ENCODE data around the gene SKIDA1. TPM values are rescaled to one million over a fixed set of nuclear protein-coding genes. Genes with fewer than 3 reads are reported as not detected.
A peak's percentile ranks its signal among the peaks of the same experiment; 100 is the strongest.

SKIDA1 gene
- total and polyA plus RNA-seq, 7 donors: 0.10 to 4.2 (median 2.9) TPM; not detected in 2

DNA sequence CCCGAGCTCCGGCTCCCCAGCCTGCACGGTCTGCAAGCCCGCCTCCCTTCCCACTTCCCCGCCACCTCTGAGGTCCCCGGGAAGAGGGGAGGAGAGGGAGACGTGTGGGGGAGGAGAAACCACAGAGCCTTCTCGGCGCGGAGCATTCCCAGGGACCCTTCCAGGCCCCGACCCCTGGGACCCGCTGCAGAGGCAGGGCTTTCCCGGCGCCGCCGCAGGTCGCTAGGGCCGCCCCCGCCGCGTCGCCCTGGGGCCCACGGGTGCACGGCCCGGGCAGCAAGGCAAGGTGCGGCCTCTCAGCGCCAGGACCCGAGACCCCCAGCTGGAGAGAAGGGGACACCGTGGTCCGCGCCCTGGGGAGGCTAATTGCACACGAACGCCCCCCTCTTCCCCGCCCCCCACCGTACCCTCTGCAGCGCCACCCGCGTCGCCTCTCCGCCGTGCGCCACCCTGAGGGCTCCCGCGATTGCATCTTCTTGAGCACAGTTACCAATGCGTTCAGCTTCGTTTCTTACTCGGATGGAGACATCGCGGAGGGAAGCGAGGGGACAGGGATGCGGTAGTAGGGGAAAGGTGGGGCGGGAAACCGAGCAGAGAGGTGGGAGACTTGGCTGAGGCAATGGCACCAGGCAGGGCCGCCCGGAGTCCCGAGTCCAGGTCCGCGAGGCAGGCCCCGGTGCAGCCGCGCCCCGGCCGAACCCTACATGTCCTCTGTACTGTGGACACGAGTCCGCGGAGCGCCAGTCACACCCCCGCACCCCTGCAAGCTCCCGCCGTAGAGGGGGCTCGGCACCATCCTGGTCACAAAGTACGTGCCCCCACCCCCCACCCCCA lies 28.9 kb downstream of the SKIDA1 start:
- DNase-seq: peak; percentile 74
- TF ChIP-seq CTCF (IDR thresholded peaks at IDR 0.05): peak in 1 of 4 experiments; percentile 26
- no peak for TF ChIP-seq POLR2A (IDR thresholded peaks at IDR 0.05)
- WGBS, 2 donors: 1% methylated on average over 72 of the region's 72 CpGs
- H3K4me3 ChIP-seq: peak overlapping the region; percentile 50 to 83 (median 66)
- H3K36me3 ChIP-seq: no peaks in the 10 kb centered on the region
- intact Hi-C loops (cut with DNase I): loop anchor here (2.0 to 10.0 kb wide), 9 partner anchors 18 to 1491 kb away; partner anchors contain the start of genes DNAJC1 and MLLT10
- H3K4me1 ChIP-seq: peaks cover 0 to 45% (median 20%) of the 10 kb centered on the region in 4 donors
- peak overlapping the region; percentile 73 to 81 (median 74) for H3K27ac ChIP-seq
- no peaks in the 10 kb centered on the region for H3K9me3 ChIP-seq
- H3K27me3 ChIP-seq: no peaks in the 10 kb centered on the region

DNA sequence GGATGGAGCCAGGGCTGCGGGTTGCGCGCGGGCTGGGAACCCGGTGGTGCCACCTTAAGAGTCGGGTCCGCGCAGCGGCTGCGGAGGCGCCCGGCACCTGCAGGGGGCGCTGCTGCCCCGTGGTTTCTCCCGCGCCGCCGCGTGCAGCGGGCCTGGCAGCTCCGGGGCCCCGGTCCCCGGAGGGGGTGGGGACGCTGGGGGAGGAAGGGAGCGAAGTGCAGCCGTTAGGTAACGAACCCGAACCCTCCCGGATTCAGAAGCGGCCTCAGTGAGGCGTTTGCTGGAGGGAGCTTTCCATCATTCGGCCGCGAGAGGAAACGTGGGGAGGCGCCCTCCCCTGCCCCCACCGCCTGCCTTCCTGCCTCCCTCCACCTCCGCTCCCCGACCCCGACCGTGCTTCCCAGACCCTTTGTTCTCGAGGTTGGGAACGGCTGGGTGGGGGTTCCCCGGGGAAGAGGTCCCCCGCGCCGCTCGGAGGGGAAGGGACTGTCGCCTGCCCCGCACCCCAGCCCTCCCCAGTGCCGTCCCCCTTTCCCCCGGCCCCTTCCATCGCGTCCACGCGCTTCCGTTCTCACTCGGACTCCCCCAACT lies 29.6 kb downstream of the SKIDA1 start:
- H3K27me3 ChIP-seq: no peaks in the 10 kb centered on the region
- TF ChIP-seq POLR2A (IDR thresholded peaks at IDR 0.05) (no peak), CTCF (IDR thresholded peaks at IDR 0.05) (peak; percentile 52 to 96 (median 88)), EP300 (IDR thresholded peaks at IDR 0.05) (no peak), POLR2AphosphoS5 (IDR thresholded peaks at IDR 0.05) (peak in 3 of 4 donors; percentile 10 to 51 (median 27))
- 1% methylated on average over 58 of the region's 58 CpGs for WGBS, 2 donors
- H3K4me1 ChIP-seq: peaks cover 0 to 45% (median 20%) of the 10 kb centered on the region in 4 donors
- no peaks in the 10 kb centered on the region for H3K9me3 ChIP-seq
- intact Hi-C loops (cut with DNase I): loop anchor here (1.0 to 10.0 kb wide), 10 partner anchors 19 to 1491 kb away; partner anchors contain the start of genes DNAJC1 and MLLT10
- H3K4me3 ChIP-seq: peak overlapping the region; percentile 50 to 83 (median 66)
- peak overlapping the region; percentile 73 to 81 (median 74) for H3K27ac ChIP-seq
- DNase-seq: peak; percentile 86
- no peaks in the 10 kb centered on the region for H3K36me3 ChIP-seq

- no peak for TF ChIP-seq POLR2A (IDR thresholded peaks at IDR 0.05)
- no peak for TF ChIP-seq CTCF (IDR thresholded peaks at IDR 0.05)
- peaks cover 0 to 40% (median 20%) of the 10 kb centered on the region in 4 donors for H3K4me1 ChIP-seq
- no peaks in the 10 kb centered on the region for H3K9me3 ChIP-seq
- intact Hi-C loops (cut with DNase I): loop anchor here (1.0 to 10.0 kb wide), 7 partner anchors 100 to 1492 kb away; partner anchors contain the start of gene DNAJC1
- no peak for DNase-seq
- H3K27me3 ChIP-seq: no peaks in the 10 kb centered on the region
- no peaks in the 10 kb centered on the region for H3K36me3 ChIP-seq
- WGBS, 2 donors: 1% methylated on average over 42 of the region's 42 CpGs
- peak overlapping the region; percentile 73 to 81 (median 74) for H3K27ac ChIP-seq
- H3K4me3 ChIP-seq: peak overlapping the region; percentile 50 to 83 (median 66)
Observed at GRCh38 chr10:21495002-21495751, 30.3 kb downstream of the SKIDA1 start.

GRCh38 chr10:21494191-21495001 lies 31.1 kb downstream of the SKIDA1 start:
- peak; percentile 66 for DNase-seq
- WGBS, 2 donors: 7 to 18% methylated on average over 66 of the region's 66 CpGs
- TF ChIP-seq CTCF (IDR thresholded peaks at IDR 0.05) (no peak), POLR2AphosphoS5 (IDR thresholded peaks at IDR 0.05) (no peak), POLR2A (IDR thresholded peaks at IDR 0.05) (no peak), EP300 (IDR thresholded peaks at IDR 0.05) (no peak)
- Histone ChIP-seq H3K4me3 (peak overlapping the region; percentile 50 to 83 (median 66)), H3K9me3 (no peaks in the 10 kb centered on the region), H3K4me1 (peaks cover 0 to 37% (median 20%) of the 10 kb centered on the region in 4 donors), H3K27ac (peak overlapping the region; percentile 73 to 81 (median 74)), H3K27me3 (no peaks in the 10 kb centered on the region), H3K36me3 (no peaks in the 10 kb centered on the region)
- intact Hi-C loops (cut with DNase I): loop anchor here (1.0 to 10.0 kb wide), 7 partner anchors 100 to 1493 kb away; partner anchors contain the start of gene DNAJC1
